ENCODE measurements around the gene AEBP1.

GRCh38 chr7:44068054-44068453 is 36.1 kb upstream of the AEBP1 start:
- TF ChIP-seq CTCF (conservative IDR thresholded peaks at IDR 0.05; ENCODE audit: low read depth in 2 of 2) = 0 out of 4 replicates have a peak, but pooled peaks of 1 of the 2 experiments have one; percentile 8
- TF ChIP-seq EZH2phosphoT487 (IDR thresholded peaks at IDR 0.05; ENCODE audit: unreplicated experiment) = no peak
- TF ChIP-seq EZH2 (IDR thresholded peaks at IDR 0.05; ENCODE audit: low read depth, unreplicated experiment) = no peak
- TF ChIP-seq STAT1 (IDR thresholded peaks at IDR 0.05; ENCODE audit: unreplicated experiment) = no peak
- TF ChIP-seq REST (IDR thresholded peaks at IDR 0.05; ENCODE audit: unreplicated experiment) = no peak
